Tibial artery (tissue), 4 donors: ENCODE data around the gene APMAP.

Source experiments
- DNase-seq, 2 donors: peaks; one replicate each; pipeline ENCODE4 v3.0.0-alpha.2; 2019
- H3K27ac ChIP-seq, 2 donors: fragments of 200-600 bp; sonication (generic) in 1 of 2; 1 replicate in 1 of 2; 2 replicates in 1 of 2; pipeline ENCODE4 v1.5.1; 2018 to 2019; ENCODE audit warnings: mild to moderate bottlenecking in 1 of 2
- H3K27me3 ChIP-seq, 2 donors: fragments of 200-600 bp; sonication (generic) in 1 of 2; one replicate each; pipeline versions ENCODE4 v1.5.1 to v1.6.0; 2016 to 2019
- H3K36me3 ChIP-seq, 3 donors: fragments of 200-600 bp; sonication (generic) in 2 of 3; one replicate each; pipeline ENCODE4 v1.5.1; 2016 to 2019; ENCODE audit warnings: mild to moderate bottlenecking in 2 of 3
- H3K4me1 ChIP-seq, 4 donors: fragments of 200-600 bp; sonication (generic) in 2 of 4; 1 replicate in 3 of 4; 2 replicates in 1 of 4; pipeline ENCODE4 v1.5.1; 2016 to 2019
- H3K4me3 ChIP-seq, 2 donors: fragments of 200-600 bp; sonication (generic) in 1 of 2; 1 replicate in 1 of 2; 2 replicates in 1 of 2; pipeline ENCODE4 v1.5.1; 2018 to 2019; ENCODE audit warnings: mild to moderate bottlenecking in 2 of 2
- H3K9me3 ChIP-seq, 3 donors: fragments of 200-600 bp; sonication (generic) in 1 of 3; one replicate each; pipeline ENCODE4 v1.5.1; 2016 to 2019
- intact Hi-C: fragments of 100-400 bp; cut with DNase I; formaldehyde crosslinking; loops from one replicate; pipeline ENCODE4 v1.15.0; 2023; ENCODE audit warnings: low total_unique reads
- TF ChIP-seq, protein P1 (sequence below), 2 experiments: fragments of 200-600 bp in 1 of 2; fragments of 450-650 bp in 1 of 2; IDR thresholded peaks; one replicate each; pipeline ENCODE4 v1.5.1; 2017 to 2019; ENCODE audit warnings: antibody characterized with exemption in 2 of 2, mild to moderate bottlenecking in 1 of 2, moderate library complexity in 1 of 2

The APMAP gene

DNA sequence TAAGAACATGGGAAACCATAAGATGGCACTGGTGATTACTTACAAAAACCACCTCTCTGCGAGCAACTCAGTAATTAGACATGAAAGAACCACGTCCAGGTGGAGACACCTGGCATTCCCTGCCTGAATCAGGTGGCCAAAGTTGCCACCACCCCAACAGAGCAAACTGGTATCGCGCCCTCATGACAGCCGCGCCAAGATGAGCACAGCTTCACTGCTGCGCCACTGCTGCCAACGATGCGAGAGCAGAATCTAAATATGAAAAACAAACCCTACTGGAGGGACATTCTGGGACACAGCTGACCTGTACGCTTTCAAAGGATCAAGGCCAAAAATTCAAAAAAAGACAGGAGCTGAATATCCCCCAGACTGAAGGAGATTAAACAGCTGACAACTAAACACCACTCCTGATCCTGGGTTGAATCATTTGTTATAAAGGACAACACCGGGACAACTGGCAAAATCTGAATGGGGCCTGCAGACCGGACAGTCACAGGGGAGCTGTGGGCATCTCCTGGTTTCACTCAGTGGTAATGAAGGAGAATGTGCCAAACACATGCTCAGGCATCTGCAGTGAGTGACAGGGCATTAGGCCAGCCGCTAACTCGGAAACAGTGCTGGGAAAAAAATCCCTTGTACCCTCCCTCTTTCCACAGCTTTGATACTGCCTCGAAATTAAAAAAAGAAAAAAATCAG lies 26.1 kb downstream of the APMAP start:
- H3K27me3 ChIP-seq = no peaks in the 10 kb centered on the region
- TF ChIP-seq, protein P1, sequence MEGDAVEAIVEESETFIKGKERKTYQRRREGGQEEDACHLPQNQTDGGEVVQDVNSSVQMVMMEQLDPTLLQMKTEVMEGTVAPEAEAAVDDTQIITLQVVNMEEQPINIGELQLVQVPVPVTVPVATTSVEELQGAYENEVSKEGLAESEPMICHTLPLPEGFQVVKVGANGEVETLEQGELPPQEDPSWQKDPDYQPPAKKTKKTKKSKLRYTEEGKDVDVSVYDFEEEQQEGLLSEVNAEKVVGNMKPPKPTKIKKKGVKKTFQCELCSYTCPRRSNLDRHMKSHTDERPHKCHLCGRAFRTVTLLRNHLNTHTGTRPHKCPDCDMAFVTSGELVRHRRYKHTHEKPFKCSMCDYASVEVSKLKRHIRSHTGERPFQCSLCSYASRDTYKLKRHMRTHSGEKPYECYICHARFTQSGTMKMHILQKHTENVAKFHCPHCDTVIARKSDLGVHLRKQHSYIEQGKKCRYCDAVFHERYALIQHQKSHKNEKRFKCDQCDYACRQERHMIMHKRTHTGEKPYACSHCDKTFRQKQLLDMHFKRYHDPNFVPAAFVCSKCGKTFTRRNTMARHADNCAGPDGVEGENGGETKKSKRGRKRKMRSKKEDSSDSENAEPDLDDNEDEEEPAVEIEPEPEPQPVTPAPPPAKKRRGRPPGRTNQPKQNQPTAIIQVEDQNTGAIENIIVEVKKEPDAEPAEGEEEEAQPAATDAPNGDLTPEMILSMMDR (IDR thresholded peaks at IDR 0.05) = no peak
- no peak overlapping the region for H3K27ac ChIP-seq
- intact Hi-C loops = no loop called here
- H3K36me3 ChIP-seq = peaks cover 69 to 100% (median 95%) of the 10 kb centered on the region in 3 donors
- no peaks in the 10 kb centered on the region for H3K9me3 ChIP-seq
- H3K4me3 ChIP-seq = no peak overlapping the region
- no peaks in the 10 kb centered on the region for H3K4me1 ChIP-seq
- DNase-seq = no peak

DNA sequence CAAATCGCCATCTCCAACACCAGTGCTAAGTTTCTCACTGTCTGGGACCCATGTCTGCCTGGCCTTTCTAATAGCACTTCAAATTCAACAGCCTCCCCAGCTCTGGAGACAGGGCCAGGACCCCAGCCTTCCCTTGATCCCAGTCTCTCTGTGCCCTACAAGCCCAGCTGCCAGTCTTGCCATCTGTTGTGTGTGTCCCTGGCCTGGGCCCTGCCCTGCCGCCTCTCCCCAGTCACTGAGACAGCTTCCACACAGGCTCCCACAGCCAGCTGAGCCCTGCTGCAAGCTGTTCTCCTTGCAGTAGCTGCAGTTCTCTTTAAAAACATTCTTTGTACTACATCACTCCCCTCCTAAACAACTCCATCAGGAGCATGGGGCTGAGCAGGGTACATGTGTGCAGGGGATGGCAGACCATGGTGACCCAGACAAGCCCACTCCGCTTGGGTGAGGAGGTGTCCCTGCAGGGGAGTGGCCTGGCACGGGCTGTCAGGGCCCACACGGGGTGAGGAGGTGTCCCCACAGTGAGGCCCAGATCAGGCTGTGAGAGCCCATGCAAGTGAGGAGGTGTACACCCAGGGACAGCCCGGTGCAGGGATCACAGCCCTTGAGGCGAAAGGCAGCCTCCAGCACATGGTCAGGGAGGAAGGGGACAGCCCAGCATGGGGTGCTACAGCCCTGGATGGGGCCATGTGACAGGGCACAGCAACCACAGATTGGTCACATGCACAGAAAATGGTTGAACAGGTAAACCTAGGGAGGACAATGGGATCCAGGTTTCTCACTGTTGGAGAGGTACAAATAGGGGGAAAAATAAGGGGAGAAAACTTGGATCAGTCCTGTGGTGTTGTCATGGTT lies 27.3 kb downstream of the APMAP start:
- Histone ChIP-seq H3K9me3 (no peaks in the 10 kb centered on the region), H3K27me3 (no peaks in the 10 kb centered on the region), H3K4me3 (no peak overlapping the region), H3K4me1 (no peaks in the 10 kb centered on the region), H3K27ac (no peak overlapping the region), H3K36me3 (peaks cover 66 to 100% (median 94%) of the 10 kb centered on the region in 3 donors)
- TF ChIP-seq, protein P1 (IDR thresholded peaks at IDR 0.05) = no peak
- intact Hi-C loops = no loop called here
- DNase-seq = no peak

DNA sequence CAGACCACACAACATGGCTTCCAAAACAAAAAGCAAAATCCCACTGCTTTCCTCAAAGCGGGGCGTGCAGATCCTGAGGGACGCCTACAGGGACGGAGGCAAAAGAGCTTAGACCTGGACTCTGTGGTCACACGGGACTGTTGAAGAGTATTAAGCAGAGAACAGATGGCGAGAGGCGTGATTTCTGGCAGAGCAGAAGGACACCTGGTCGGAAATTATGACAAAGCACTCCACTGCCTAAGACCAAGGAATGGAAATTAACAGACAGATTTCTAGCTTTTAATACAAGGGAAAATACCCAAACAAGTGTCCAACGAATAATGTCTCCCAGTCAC lies 28.1 kb downstream of the APMAP start:
- no peak for DNase-seq
- Histone ChIP-seq H3K4me3 (no peak overlapping the region), H3K27me3 (no peaks in the 10 kb centered on the region), H3K27ac (no peak overlapping the region), H3K9me3 (no peaks in the 10 kb centered on the region), H3K4me1 (no peaks in the 10 kb centered on the region), H3K36me3 (peaks cover 58 to 100% (median 94%) of the 10 kb centered on the region in 3 donors)
- intact Hi-C loops = no loop called here
- TF ChIP-seq, protein P1 (IDR thresholded peaks at IDR 0.05) = no peak

DNA sequence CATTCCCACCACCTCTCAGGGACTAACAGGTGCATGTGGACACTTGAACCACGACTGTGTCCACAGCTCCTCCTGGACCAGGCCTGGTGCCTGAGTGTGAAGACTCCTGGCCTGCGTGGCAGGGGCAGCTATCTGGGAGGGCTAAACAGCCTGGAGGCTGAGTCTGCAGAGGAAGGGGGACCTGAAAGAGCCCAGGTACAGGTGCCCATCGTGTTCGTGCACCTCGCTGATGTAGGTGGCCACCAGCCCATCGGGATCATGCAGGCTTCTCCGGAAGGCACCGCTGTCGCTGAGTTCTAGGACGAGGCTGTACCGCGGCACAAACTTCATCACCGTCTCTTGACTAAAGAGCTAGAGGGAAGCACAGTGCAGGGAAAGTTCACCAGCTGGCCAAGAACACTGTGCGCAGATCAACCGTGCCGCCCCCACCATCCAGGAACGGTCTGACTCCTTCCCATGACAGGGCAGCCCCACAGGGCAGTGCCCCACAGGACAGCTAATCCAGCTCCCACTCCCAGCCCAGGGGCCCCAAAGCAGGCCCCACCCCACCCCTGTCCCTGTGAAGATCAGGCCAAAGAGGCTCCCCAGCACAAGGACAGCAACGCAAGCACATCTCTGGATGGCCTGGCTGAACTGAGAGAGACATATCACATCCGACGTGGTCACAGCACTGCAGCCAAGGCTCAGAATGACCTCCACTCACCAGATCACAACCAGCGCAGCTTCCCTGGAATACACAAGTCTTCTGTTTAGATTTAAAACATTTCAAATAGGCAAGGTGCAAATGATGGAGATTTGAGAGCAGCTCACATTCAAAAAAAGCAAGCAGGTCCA lies 28.7 kb downstream of the APMAP start:
- Histone ChIP-seq H3K27me3 (no peaks in the 10 kb centered on the region), H3K36me3 (peaks cover 52 to 100% (median 94%) of the 10 kb centered on the region in 3 donors), H3K9me3 (no peaks in the 10 kb centered on the region), H3K4me3 (no peak overlapping the region), H3K27ac (no peak overlapping the region), H3K4me1 (no peaks in the 10 kb centered on the region)
- intact Hi-C loops = no loop called here
- TF ChIP-seq, protein P1 (IDR thresholded peaks at IDR 0.05) = no peak
- no peak for DNase-seq

DNA sequence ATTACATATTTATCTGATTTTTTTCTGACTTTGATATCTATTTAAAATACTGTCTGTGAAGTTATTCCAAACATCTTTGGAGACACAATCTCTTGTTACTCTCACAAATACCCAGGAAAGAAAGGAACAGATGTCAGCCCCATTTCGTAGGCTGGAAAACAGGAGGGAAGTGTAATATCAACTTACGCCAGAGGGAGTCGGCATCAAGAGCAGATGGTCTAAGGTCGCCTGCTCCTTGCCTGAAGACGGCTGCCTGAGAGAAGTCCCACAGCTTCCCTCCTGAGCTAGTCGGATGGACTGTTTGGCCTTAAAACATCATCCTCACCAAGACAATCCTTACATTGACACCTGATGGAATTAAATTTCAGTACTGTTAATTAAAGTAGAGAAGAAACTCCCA lies 30.0 kb downstream of the APMAP start:
- Histone ChIP-seq H3K4me1 (no peaks in the 10 kb centered on the region), H3K27ac (no peak overlapping the region), H3K36me3 (peaks cover 39 to 100% (median 84%) of the 10 kb centered on the region in 3 donors), H3K4me3 (no peak overlapping the region), H3K9me3 (no peaks in the 10 kb centered on the region), H3K27me3 (no peaks in the 10 kb centered on the region)
- DNase-seq = no peak
- intact Hi-C loops = no loop called here
- TF ChIP-seq, protein P1 (IDR thresholded peaks at IDR 0.05) = no peak
